Heart left ventricle (tissue), 13 donors: Measurements from ENCODE around the gene CNN2.

ENCODE experiments used
- POLR2A ChIP-seq, 2 donors: fragments of 450-650 bp; IDR thresholded peaks; one replicate each; pipeline ENCODE4 v1.6.1; 2017; ENCODE audit warnings: antibody characterized with exemption in 2 of 2, mild to moderate bottlenecking in 2 of 2, moderate library complexity in 2 of 2
- TF ChIP-seq, protein P1 (sequence below), 12 donors: fragments of 200-600 bp; sonication (generic) in 4 of 12; IDR thresholded peaks; one replicate each; pipeline versions ENCODE4 v1.5.0 to v1.8.0; 2018 to 2022; ENCODE audit warnings: antibody characterized with exemption in 12 of 12, mild to moderate bottlenecking in 5 of 12
- donor health status: ischemic (EF 13 %, LVEDD 7.1; RV severe dilation, severe dysfunction).
- donor health status: DM: no; HTN: yes; CAD: no.
- donor health status: DM: no; HTN: no; CAD: no.
- donor health status: ischemic (EF 25% LVEDD 6.9; RV normal size, moderate dysfunction).
- donor health status: ischemic (EF 25% LVEDD 5.7; RV mildly dilated, moderate dysfunction).
- donor health status: ischemic (EF 35%, LVEDD 5.7; RV mildly dilated, moderate dysfunction).
- donor health status: nonischemic (EF 11% LVEDD 7.7; RV severe dilation, severe dysfunction).
- donor health status: DM: yes; HTN: yes; CAD: no.
- donor health status: PGD.
- donor health status: ischemic (EF 29% LVEDD 5.4; RV normal size, mild dysfunction).
- donor health status: nonischemic (EF 23%, LVEDD 6.1; RV moderate dilation, normal function).

DNA sequence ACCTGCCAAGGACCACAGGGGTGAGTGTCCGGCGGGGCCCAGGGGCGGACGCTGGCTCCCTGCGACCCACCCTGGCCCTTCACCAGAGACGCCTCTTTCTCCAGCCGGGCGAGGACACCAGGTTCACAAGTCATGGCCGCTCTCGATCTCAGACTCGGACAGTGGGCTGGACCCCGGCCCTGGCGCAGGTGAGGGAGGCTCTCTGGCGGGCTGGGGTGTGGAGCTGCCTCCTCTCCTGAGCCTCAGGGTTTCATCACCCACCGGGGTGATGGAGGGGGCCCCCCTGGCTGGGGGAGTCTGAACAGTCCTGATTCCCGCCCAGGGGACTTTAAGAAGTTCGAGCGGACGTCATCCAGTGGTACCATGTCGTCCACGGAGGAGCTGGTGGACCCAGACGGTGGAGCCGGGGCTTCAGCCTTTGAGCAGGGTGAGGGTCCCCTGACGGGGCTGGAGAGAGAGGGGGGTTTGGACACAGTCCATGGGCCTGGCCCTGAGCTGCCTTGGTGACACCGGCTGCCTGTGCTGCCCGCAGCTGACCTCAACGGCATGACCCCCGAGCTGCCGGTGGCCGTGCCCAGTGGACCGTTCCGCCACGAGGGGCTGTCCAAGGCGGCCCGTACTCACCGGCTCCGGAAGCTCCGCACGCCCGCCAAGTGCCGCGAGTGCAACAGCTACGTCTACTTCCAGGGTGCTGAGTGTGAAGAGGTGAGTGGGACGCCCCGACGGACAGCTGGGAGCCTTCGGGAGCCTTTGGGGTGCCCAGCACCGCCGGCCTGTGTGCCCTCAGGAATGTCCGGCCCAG lies 54.2 kb downstream of the CNN2 start:
- TF ChIP-seq, protein P1, sequence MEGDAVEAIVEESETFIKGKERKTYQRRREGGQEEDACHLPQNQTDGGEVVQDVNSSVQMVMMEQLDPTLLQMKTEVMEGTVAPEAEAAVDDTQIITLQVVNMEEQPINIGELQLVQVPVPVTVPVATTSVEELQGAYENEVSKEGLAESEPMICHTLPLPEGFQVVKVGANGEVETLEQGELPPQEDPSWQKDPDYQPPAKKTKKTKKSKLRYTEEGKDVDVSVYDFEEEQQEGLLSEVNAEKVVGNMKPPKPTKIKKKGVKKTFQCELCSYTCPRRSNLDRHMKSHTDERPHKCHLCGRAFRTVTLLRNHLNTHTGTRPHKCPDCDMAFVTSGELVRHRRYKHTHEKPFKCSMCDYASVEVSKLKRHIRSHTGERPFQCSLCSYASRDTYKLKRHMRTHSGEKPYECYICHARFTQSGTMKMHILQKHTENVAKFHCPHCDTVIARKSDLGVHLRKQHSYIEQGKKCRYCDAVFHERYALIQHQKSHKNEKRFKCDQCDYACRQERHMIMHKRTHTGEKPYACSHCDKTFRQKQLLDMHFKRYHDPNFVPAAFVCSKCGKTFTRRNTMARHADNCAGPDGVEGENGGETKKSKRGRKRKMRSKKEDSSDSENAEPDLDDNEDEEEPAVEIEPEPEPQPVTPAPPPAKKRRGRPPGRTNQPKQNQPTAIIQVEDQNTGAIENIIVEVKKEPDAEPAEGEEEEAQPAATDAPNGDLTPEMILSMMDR (IDR thresholded peaks at IDR 0.05) = no peak
- TF ChIP-seq POLR2A (IDR thresholded peaks at IDR 0.05) = no peak
